GM23338 (cell line): Measurements from ENCODE around the gene FBXW8.

Source experiments
- POLR2AphosphoS5 ChIP-seq: IDR thresholded peaks from 2 replicates; pipeline ENCODE4 v1.6.1; 2016; ENCODE audit warnings: antibody characterized with exemption, low read depth
- TF ChIP-seq, protein P1 (sequence below), 2 experiments: fragments of 200-600 bp in 1 of 2; sonication (generic) in 1 of 2; conservative IDR thresholded peaks; 2 replicates each; pipeline versions ENCODE4 v1.5.1 to v1.6.1; 2016 to 2017; ENCODE audit warnings: antibody characterized with exemption in 2 of 2, low read depth in 2 of 2, mild to moderate bottlenecking in 2 of 2, moderate library complexity in 1 of 2

DNA sequence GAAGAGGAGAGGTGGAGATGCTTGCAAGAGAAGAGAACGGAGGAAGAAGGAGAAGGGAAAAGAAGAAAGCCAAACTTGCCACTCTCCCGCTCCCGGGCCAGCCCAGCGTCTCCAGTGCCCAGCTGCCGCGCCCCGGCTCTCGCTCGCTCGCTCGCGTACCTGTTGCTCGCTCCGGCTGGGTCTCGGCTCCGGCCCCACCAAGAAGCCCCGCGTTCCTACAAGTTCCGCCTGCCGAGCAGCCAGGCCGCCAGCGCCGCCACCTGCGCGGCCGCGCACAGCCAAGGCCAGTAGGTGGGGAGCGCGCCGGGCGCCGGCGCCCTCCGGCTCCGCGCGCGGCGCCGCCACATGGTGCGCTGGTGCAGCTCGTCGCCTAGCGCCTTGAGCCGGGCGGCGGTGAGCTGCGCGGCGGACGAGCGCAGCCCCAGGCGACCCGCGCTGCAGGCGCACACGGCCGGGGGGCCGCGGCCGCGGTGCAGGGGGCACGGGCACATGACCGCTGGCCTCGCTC lies 29.9 kb upstream of the FBXW8 start:
- TF ChIP-seq POLR2AphosphoS5, result no peak
- TF ChIP-seq, protein P1, sequence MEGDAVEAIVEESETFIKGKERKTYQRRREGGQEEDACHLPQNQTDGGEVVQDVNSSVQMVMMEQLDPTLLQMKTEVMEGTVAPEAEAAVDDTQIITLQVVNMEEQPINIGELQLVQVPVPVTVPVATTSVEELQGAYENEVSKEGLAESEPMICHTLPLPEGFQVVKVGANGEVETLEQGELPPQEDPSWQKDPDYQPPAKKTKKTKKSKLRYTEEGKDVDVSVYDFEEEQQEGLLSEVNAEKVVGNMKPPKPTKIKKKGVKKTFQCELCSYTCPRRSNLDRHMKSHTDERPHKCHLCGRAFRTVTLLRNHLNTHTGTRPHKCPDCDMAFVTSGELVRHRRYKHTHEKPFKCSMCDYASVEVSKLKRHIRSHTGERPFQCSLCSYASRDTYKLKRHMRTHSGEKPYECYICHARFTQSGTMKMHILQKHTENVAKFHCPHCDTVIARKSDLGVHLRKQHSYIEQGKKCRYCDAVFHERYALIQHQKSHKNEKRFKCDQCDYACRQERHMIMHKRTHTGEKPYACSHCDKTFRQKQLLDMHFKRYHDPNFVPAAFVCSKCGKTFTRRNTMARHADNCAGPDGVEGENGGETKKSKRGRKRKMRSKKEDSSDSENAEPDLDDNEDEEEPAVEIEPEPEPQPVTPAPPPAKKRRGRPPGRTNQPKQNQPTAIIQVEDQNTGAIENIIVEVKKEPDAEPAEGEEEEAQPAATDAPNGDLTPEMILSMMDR (conservative IDR thresholded peaks at IDR 0.05; ENCODE audit: low read depth in 2 of 2), result peak in 1 of 2 experiments; percentile 27; a peak in 2 of 4 replicates
